PC-9 (cell line): ENCODE data around the gene DENND1A.

ENCODE experiments used
- CTCF ChIP-seq: fragments of 200-600 bp; sonication (generic); conservative IDR thresholded peaks from 2 replicates; pipeline ENCODE4 v1.6.1; 2017; ENCODE audit warnings: mixed run types, antibody characterized with exemption, mild to moderate bottlenecking, moderate library complexity
- EZH2 ChIP-seq: fragments of 200-600 bp; sonication (generic); IDR thresholded peaks from 2 replicates; pipeline ENCODE4 v1.8.0; 2017; ENCODE audit warnings: antibody characterized with exemption, low read depth

DNA sequence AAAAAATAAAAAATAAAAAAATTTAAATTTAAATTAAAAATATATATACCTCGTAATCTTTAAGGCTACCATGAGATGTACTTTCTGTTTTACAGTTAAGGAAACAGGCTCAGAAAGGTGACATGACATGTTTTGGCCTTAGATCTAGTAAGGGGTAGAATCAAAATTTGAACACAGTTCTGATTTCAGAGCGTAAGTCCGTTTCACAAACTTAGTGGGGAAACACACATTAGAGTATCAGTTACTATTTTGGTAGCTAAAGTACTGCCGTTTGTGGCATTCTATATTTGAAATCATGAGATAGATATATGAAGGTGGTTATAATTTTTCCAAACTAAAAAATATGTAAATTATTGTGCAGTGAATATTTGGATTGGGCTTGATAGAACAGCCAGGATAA is 186.2 kb downstream of the DENND1A start:
- TF ChIP-seq CTCF = no peak
- no peak for TF ChIP-seq EZH2
